AML-193 (cell line): Measurements from ENCODE around the gene CCR7.
"Not testable (repeated sequence)": the region's sequence is repeated elsewhere in the genome, so short reads cannot be mapped to it uniquely, and the experiment has no call there.

Source experiments
- DNase-seq, 2 experiments: peaks; one replicate each; lab custom pipeline; 2025; lab: John Stamatoyannopoulos, UW

The CCR7 gene

GRCh38 chr17:40551091-40551878, 14.0 kb downstream of the CCR7 start:
- DNase-seq = no peak

GRCh38 chr17:40550608-40551007, 14.7 kb downstream of the CCR7 start:
- DNase-seq = no peak

GRCh38 chr17:40548982-40549685, 16.1 kb downstream of the CCR7 start:
- no peak for DNase-seq

GRCh38 chr17:40548491-40548981, 16.7 kb downstream of the CCR7 start:
- DNase-seq = no peak

GRCh38 chr17:40547785-40548478, 17.3 kb downstream of the CCR7 start:
- DNase-seq = no peak

GRCh38 chr17:40547079-40547784, 18.0 kb downstream of the CCR7 start:
- no peak for DNase-seq

- not testable (repeated sequence) for DNase-seq
These were observed 18.8 kb downstream of the CCR7 start for GRCh38 chr17:40546497-40546896.

- DNase-seq = no peak
These were observed 19.6 kb downstream of the CCR7 start for GRCh38 chr17:40545660-40546059.

- DNase-seq = no peak
These were observed 22.5 kb downstream of the CCR7 start for GRCh38 chr17:40542558-40543411.

- no peak for DNase-seq
These were observed 23.3 kb downstream of the CCR7 start for GRCh38 chr17:40541873-40542557.

- no peak for DNase-seq
These were observed 24.0 kb downstream of the CCR7 start for GRCh38 chr17:40541060-40541872.

- DNase-seq = no peak
These were observed 24.8 kb downstream of the CCR7 start for GRCh38 chr17:40540448-40540847.

- DNase-seq = no peak
These were observed 25.4 kb downstream of the CCR7 start for GRCh38 chr17:40539711-40540411.

- DNase-seq = no peak
These were observed 26.2 kb downstream of the CCR7 start for GRCh38 chr17:40538936-40539705.

GRCh38 chr17:40538019-40538935, 27.0 kb downstream of the CCR7 start:
- DNase-seq = no peak

- DNase-seq = no peak
These were observed 28.7 kb downstream of the CCR7 start for GRCh38 chr17:40536295-40537171.
